Activated gamma-delta T cell treated with Interleukin-2 at 50 U/mL for 16 hours (primary cell): Measurements from ENCODE around the gene UVSSA.
"Not testable (repeated sequence)": the region's sequence is repeated elsewhere in the genome, so short reads cannot be mapped to it uniquely, and the experiment has no call there.

ENCODE experiments used
- DNase-seq: peaks from one replicate; pipeline ENCODE4 v3.0.0-alpha.2; 2020

Gene UVSSA

DNA sequence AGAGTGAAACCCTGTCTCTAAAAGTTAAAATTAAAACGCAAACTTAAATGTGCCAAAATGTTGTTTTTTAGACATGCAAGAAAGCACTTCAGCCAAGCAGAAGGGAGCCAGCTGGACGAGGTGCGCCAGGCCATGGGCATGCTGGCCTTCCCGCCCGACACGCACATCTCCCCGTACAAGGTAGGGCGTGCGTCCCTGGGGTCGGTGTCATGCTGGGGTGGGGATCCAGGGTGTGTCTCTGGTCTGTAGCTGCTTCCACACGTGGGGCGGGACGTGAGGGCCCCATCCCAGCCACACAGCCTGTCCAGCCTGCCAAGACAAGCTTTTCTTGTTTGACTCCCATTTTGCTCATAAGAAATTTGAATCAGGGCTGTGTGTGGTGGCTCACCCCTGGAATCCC, 14.3 kb upstream of the UVSSA start:
- DNase-seq, result no peak

GRCh38 chr4:1333256-1333655, 13.8 kb upstream of the UVSSA start:
- DNase-seq, result no peak

- DNase-seq, result not testable (repeated sequence)
Observed at GRCh38 chr4:1333851-1334578, 13.0 kb upstream of the UVSSA start.

DNA sequence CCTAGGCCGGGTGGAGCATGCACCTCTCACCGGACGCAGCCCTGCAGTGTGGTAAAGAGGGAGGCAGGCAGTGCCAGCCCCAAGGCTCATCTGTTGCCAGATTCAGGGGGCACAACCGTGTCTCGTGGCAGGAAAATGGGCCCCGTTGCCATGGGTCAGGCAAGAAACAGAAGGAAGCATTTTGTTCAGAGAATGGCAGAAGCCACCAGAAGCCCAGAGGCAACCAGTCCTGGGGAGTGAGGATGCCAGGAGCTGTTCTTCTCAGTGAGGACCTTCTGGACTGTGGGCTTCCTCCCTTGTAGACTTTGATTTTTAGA, 12.5 kb upstream of the UVSSA start:
- DNase-seq, result no peak

DNA sequence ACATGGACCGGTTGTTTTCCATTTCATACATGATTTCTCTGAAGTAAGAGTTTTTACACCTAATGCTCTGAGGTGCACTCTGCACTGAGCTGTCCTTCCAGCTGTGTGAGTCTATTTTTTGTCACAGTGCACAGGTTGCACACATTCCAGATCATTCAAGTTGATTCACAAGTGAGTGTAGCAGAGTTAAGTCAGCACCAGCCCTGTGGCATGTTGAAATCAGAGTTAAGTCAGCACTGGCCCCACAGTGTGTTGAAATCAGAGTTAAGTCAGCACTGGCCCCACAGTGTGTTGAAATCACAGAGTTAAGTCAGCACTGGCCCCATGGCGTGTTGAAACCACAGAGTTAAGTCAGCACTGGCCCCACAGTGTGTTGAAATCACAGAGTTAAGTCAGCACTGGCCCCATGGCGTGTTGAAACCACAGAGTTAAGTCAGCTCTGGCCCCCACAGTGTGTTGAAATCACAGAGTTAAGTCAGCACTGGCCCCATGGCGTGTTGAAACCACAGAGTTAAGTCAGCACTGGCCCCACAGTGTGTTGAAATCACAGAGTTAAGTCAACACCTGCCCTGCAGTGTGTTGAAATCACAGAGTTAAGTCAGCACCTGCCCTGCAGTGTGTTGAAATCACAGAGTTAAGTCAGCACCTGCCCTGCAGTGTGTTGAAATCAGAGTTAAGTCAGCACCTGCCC, 11.7 kb upstream of the UVSSA start:
- not testable (repeated sequence) for DNase-seq

GRCh38 chr4:1336088-1336491, 10.9 kb upstream of the UVSSA start:
- DNase-seq, result no peak

GRCh38 chr4:1337376-1337831, 9.6 kb upstream of the UVSSA start:
- DNase-seq, result peak; percentile 14

DNA sequence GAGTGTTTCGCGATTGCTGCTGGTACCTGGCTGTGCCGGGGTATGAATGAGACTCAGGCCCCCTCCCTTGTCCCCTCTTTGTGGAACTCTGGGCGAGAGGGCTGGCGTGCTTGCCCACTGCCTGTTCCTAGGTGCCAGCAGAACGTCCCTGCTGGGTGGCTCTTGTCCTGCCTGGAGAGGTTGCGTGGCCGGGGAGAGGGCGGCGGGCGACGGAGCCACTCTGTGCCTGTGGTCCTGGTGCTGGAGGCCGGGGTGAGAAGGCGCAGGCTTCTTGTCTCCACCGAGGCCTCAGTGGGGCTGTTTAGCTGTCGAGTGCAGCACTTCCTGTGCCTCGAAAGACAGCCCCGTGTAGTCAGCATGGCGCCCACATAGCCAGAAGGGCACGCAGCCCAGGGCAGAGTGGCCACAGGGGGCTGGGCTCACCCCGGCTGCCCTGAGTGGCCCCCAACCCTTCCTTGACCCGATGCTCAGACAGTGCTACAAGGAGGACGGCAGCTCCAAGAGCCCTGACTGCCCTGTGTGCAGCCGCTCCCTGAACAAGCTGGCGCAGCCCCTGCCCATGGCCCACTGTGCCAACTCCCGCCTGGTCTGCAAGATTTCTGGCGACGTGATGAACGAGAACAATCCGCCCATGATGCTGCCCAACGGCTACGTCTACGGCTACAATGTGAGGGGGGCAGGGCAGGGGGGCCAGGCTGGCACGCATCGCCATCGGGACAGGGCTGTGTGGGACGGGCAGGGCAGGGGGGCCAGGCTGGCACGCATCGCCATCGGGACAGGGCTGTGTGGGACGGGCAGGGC, 8.9 kb upstream of the UVSSA start:
- DNase-seq, result no peak

DNA sequence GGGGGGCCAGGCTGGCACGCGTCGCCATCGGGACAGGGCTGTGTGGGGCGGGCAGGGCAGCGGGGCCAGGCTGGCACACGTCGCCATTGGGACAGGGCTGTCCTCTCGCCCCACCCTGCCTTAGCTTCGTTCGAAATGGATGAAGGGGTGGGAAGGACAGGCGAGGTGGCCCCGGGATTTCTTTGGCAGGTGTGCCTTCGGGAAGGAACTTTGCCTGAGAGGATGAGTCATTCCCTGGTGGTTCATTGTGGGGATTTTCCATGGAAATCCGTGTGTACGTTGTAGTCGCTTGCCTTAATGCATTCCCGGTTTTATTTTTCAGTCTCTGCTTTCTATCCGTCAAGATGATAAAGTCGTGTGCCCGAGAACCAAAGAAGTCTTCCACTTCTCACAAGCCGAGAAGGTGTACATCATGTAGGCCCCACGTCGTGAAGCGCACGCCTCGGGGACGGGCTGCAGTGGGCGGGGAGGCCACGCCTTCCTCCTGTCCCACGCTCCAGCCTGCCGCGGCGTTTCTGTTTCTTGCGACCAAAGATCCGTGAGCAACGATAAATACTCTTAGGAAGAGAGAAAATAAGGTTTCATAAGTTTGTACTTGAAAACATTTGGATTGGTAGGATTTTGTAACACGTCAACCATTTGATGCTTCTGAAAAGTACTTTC, 8.1 kb upstream of the UVSSA start:
- no peak for DNase-seq

DNA sequence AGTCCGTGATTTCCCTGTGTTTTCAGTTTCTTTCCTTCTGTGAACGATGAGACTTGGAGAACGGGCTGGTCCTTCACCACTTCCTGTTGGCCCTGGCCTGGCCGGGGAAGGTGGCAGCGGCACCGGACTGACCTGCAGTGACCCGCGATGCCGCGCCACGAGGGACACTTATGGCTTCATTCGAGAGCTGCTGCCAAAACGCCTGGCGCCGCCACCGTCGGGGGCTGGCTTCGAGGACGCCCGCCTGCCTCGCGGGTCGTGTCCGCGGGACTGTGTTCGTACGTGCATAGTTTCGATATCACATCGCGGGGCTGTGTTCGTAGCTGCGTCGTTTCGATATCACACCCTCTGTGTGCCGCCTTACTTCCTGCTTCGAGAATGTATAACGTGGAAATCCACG, 7.5 kb upstream of the UVSSA start:
- DNase-seq, result no peak

GRCh38 chr4:1340181-1340747, 6.7 kb upstream of the UVSSA start:
- no peak for DNase-seq

GRCh38 chr4:1340861-1341260, 6.1 kb upstream of the UVSSA start:
- no peak for DNase-seq

- DNase-seq, result no peak
Observed at GRCh38 chr4:1342003-1342402, 5.0 kb upstream of the UVSSA start.

DNA sequence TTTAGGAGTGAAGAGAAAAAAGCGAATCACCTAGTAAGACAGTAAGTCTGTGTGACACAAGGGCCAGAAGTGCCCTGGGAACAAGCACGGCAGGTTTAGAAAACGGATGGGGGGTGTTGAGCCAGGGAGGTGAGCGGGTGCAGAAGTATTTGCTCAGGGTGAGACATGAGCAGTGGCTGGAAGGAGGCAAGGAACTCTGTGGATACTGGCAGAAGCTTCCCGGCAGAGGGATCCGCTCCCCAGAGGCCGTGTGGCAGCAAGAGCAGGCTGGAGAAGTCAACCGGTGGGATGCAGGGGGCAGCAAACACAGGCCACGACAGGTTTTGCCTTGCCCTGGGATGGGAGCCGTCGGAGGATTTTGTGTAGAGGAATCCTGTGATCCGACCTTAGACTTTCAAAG, 2.3 kb upstream of the UVSSA start:
- DNase-seq, result no peak

DNA sequence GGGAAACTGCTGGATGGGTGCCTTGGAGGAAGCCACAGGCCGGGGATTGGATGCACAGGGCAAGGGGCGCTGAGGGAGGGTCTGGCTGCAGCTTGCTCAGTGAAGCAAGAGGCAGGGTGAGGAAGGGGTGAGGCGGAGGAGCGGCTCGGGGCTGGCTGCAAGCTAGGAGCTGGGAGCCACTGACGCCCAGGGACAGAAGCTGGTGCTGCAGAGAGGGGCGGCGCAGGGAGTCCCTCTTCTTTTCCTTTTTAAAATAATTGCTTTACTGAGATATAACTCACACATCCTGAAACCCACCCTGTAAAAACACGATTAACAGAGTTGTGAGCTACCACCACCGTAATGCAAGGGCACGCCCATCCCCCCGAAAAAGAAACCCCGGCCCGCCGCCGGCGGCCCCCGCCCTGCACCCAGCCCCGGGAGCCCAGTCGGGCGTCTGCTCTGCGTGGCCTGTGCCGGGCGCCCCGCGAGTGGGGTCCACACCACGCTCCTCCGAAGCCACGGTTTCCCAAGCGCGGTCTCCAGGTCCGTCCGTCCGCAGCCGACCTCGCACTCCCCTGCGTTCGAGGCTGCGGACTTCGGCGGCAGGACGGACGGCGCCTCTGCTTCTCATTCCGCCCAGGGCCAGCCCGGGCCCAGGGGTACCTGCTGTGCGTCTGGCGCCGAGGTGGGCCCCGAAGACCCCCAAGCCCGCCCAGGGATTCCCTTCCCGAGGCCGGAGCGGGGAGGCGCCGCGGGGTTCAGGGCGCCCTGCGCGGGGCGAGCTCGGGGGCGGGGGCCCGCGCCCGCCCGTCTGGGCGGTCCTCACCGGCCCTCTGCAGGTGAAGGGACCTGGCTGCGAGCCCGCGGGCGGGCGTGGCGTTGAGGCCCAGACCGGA, 866 bp upstream of the UVSSA start:
- DNase-seq, result peak; percentile 35

DNA sequence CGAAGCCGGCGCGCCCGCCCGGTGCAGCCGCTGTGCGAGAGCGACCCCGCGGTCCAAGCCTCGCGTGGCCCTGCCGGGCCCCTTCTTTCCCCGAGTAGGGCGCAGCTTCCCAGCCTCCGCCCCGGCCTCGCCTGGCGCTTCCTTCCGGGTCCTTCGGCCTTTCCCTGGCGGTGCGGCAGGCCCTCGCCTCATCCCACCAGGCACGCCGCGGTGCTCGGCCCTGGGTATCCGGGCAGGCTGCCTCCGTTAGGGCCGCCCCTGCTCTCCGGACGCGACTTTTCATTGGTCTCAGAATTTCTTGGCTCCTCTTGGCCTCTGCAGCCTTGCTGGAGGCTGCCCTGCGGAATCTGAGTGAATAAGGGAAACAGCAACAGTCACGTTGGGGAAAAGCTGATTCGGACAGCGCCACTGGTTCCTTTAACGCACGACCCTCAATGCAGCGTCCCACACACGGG, 429 bp downstream of the UVSSA start:
- DNase-seq, result no peak

- DNase-seq, result no peak
Observed at GRCh38 chr4:1348014-1348513, 1.1 kb downstream of the UVSSA start.

- no peak for DNase-seq
Observed at GRCh38 chr4:1348746-1349145, 1.7 kb downstream of the UVSSA start.

DNA sequence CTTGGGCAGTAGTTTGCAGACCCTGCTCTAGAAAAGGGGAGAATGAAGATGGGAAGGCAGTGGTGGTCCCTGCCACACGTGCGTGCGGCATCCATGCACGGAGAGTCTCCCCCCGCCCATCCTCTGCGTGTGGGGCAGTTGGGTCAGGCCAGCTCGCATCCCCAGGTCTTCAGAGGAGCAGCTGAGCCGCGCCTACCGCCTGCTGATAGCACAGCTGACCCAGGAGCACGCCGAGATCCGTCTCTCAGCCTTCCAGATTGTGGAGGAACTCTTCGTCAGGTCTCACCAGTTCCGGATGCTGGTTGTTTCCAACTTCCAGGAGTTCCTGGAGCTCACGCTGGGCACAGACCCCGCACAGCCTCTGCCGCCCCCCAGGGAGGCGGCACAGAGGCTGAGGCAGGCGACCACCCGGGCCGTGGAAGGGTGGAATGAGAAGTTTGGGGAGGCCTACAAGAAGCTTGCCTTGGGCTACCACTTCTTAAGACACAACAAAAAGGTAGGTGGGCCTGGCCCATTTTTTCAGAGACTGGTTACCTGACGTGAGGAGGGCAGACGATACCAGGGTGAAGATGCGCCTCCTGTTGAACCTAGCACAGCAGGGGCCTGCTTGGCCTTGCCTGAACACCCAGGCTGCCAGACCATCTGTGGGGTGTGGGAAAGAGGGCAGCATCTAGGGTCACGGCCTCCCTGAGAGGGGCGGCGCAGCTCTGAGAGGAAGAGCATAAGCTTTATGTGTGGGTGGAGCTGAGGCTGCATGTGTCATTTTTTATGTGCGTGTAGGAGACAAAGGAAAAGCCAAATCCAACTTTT, 2.6 kb downstream of the UVSSA start:
- DNase-seq, result no peak

DNA sequence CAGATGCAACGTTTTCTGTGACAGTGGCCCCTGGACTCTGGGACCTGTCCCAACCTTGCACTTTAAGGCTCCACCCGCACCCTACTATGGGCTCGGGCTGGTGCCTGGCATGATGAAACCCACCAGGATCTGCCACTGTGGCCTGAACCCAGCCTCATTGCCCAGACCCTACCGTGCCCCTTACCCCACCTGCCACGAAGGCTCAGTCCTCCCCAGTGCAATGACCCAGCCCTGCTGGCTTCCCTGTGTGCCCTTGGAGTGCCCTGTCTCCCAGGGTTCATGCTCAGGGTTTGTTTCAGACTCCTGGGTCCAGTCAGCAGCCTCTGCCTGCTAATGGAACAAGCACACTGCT, 3.1 kb downstream of the UVSSA start:
- no peak for DNase-seq
